ENCODE data around the gene YEATS2.

GRCh38 chr3:183690402-183690995 lies 7.1 kb upstream of the YEATS2 start:
- TF ChIP-seq CTCF (IDR thresholded peaks at IDR 0.05) (no peak), ZFX (IDR thresholded peaks at IDR 0.05; ENCODE audit: borderline replicate concordance) (no peak)

Data from 22Rv1 (cell line).